Neuronal stem cell (in vitro differentiated cells): ENCODE measurements around the gene MASTL. TPM values are rescaled to one million over a fixed set of nuclear protein-coding genes. Genes with fewer than 3 reads are reported as not detected.

Experiments
- DNase-seq: peaks from one replicate; pipeline ENCODE4 v3.0.0-alpha.2; 2013; ENCODE audit warnings: low spot score
- H2AFZ ChIP-seq: one replicate; pipeline ENCODE4 v1.6.1; 2013; ENCODE audit warnings: mild to moderate bottlenecking, low read length, inconsistent platforms
- H2AK5ac ChIP-seq: 2 replicates; pipeline ENCODE4 v1.6.1; 2013; ENCODE audit warnings: low read depth, mild to moderate bottlenecking, inconsistent platforms, low read length, moderate library complexity, mixed read lengths
- H2BK120ac ChIP-seq: 2 replicates; pipeline ENCODE4 v1.6.1; 2013; ENCODE audit warnings: low read depth, mild to moderate bottlenecking, inconsistent platforms, low read length, moderate library complexity, mixed read lengths
- H2BK12ac ChIP-seq: one replicate; pipeline ENCODE4 v1.6.1; 2013; ENCODE audit warnings: low read length, inconsistent platforms
- H2BK15ac ChIP-seq: 2 replicates; pipeline ENCODE4 v1.6.1; 2013; ENCODE audit warnings: mild to moderate bottlenecking, low read length, inconsistent platforms, mixed read lengths
- H2BK5ac ChIP-seq: one replicate; pipeline ENCODE4 v1.6.1; 2013; ENCODE audit warnings: inconsistent platforms, mild to moderate bottlenecking, low read length, moderate library complexity
- H3K14ac ChIP-seq: one replicate; pipeline ENCODE4 v1.6.1; 2013; ENCODE audit warnings: low read length, inconsistent platforms
- H3K18ac ChIP-seq: 2 replicates; pipeline ENCODE4 v1.6.1; 2013; ENCODE audit warnings: low read length, inconsistent platforms
- H3K23ac ChIP-seq: 2 replicates; pipeline ENCODE4 v1.6.1; 2013; ENCODE audit warnings: low read depth, mild to moderate bottlenecking, mixed read lengths, low read length, inconsistent platforms; ENCODE audit not compliant: poor library complexity
- H3K27ac ChIP-seq: replicated peaks from 3 replicates; pipeline ENCODE4 v1.5.1; 2013; ENCODE audit warnings: low read length, inconsistent platforms
- H3K27me3 ChIP-seq, 3 experiments: 2 replicates each; pipeline ENCODE4 v1.6.1; 2013; ENCODE audit warnings: low read length in 3 of 3, mild to moderate bottlenecking in 2 of 3, inconsistent platforms in 1 of 3, low read depth in 1 of 3, mixed read lengths in 1 of 3, moderate library complexity in 1 of 3; ENCODE audit not compliant: control insufficient read depth in 3 of 3, insufficient read depth in 3 of 3
- H3K36me3 ChIP-seq, 2 donors: replicated peaks in 1 of 2; 2 replicates each; pipeline ENCODE4 v1.6.1; 2013; ENCODE audit warnings: low read length in 2 of 2; ENCODE audit not compliant: control insufficient read depth in 2 of 2, insufficient read depth in 2 of 2
- H3K4ac ChIP-seq: 2 replicates; pipeline ENCODE4 v1.6.1; 2013; ENCODE audit warnings: inconsistent platforms, mild to moderate bottlenecking, low read length, moderate library complexity
- H3K4me1 ChIP-seq, 2 donors: 1 replicate in 1 of 2; 2 replicates in 1 of 2; pipeline ENCODE4 v1.6.1; 2013; ENCODE audit warnings: low read length in 2 of 2, low read depth in 1 of 2; ENCODE audit not compliant: control insufficient read depth in 2 of 2, insufficient read depth in 1 of 2
- H3K4me2 ChIP-seq: one replicate; pipeline ENCODE4 v1.6.1; 2013; ENCODE audit warnings: mild to moderate bottlenecking, low read length, inconsistent platforms; ENCODE audit not compliant: insufficient read depth, poor library complexity, severe bottlenecking
- H3K4me3 ChIP-seq, 2 donors: 2 replicates each; pipeline ENCODE4 v1.5.1; 2013; ENCODE audit warnings: low read length in 2 of 2, mild to moderate bottlenecking in 2 of 2, inconsistent platforms in 1 of 2, moderate library complexity in 1 of 2
- H3K79me1 ChIP-seq: one replicate; pipeline ENCODE4 v1.6.1; 2013; ENCODE audit warnings: low read depth, mild to moderate bottlenecking, inconsistent platforms, low read length, moderate library complexity
- H3K9ac ChIP-seq: one replicate; pipeline ENCODE4 v1.6.1; 2013; ENCODE audit warnings: mild to moderate bottlenecking, low read depth, low read length, inconsistent platforms; ENCODE audit not compliant: poor library complexity
- H3K9me3 ChIP-seq, 2 donors: replicated peaks in 1 of 2; 2 replicates each; pipeline versions ENCODE3 to v1.6.1; 2013; ENCODE audit warnings: low read length in 2 of 2, mild to moderate bottlenecking in 2 of 2, inconsistent platforms in 1 of 2, low read depth in 1 of 2, mixed read lengths in 1 of 2, moderate library complexity in 1 of 2; ENCODE audit not compliant: control insufficient read depth in 2 of 2, insufficient read depth in 1 of 2
- H4K8ac ChIP-seq: one replicate; pipeline ENCODE4 v1.6.1; 2013; ENCODE audit warnings: low read depth, mild to moderate bottlenecking, inconsistent platforms, low read length, moderate library complexity
- H4K91ac ChIP-seq: one replicate; pipeline ENCODE4 v1.6.1; 2013; ENCODE audit warnings: low read length, low read depth, mild to moderate bottlenecking, inconsistent platforms; ENCODE audit not compliant: poor library complexity
- WGBS, 2 donors: extraction: QIAGEN DNeasy Blood & Tissue Kit; methylation state at CpG; one replicate each; pipeline ENCODE4 v1.1.7; 2013; ENCODE audit warnings: missing lambda C conversion rate in 2 of 2, mixed read lengths in 1 of 2; ENCODE audit not compliant: insufficient read length in 2 of 2, insufficient replicate concordance in 1 of 2; ENCODE audit errors: extremely low coverage in 2 of 2; 5-methylcytosine and 5-hydroxymethylcytosine counted together
- polyA plus RNA-seq, 2 experiments: library from polyadenylated mRNA; stranded (reverse); fragments of 200-250 nt; gene quantifications; one replicate each; pipeline ENCODE4 v1.2.3, GENCODE V29; 2013

MASTL gene
- 41.0 TPM for polyA plus RNA-seq (2013, experiment 1 of 2)
- 42.4 TPM for polyA plus RNA-seq (2013, experiment 2 of 2)

- Histone ChIP-seq H2AFZ (peak within 1 kb of the TSS; percentile 87), H2AK5ac (peak within 1 kb of the TSS; percentile 20), H3K4me2 (peak within 1 kb of the TSS; percentile 77), H2BK12ac (no peak within 1 kb of the TSS), H3K9me3 (peaks cover 0 to 4% of the 10 kb centered on the region in 2 donors), H2BK120ac (no peak within 1 kb of the TSS), H3K4me1 (peaks cover 3 to 12% of the 10 kb centered on the region in 2 donors), H3K36me3 (peaks cover 12 to 47% of the 10 kb centered on the region in 2 donors), H4K91ac (no peak within 1 kb of the TSS), H3K23ac (peak within 1 kb of the TSS; percentile 19), H3K79me1 (peaks cover 10% of the 10 kb centered on the region), H4K8ac (no peak within 1 kb of the TSS), H3K18ac (peak within 1 kb of the TSS; percentile 95), H3K9ac (peak within 1 kb of the TSS; percentile 81), H3K27me3 (no peaks in the 10 kb centered on the region), H3K14ac (no peak within 1 kb of the TSS), H2BK5ac (no peak within 1 kb of the TSS), H2BK15ac (no peak within 1 kb of the TSS), H3K4me3 (peak within 1 kb of the TSS; percentile 94 to 99), H3K27ac (peak within 1 kb of the TSS; percentile 84), H3K4ac (no peak within 1 kb of the TSS)
- WGBS, 2 donors = no CpG with 5 or more reads among the region's 55 CpGs
- peak; percentile 91 for DNase-seq
Observed at GRCh38 chr10:27155066-27155754, at the start of gene MASTL. TSS of gene MASTL (plus strand) at chr10:27155352. CDS start at chr10:27155427, 75 bp downstream.

GRCh38 chr10:27108165-27108564, 47.0 kb upstream of the MASTL start:
- Histone ChIP-seq H3K23ac (no peak overlapping the region), H3K27ac (no peak overlapping the region), H3K18ac (no peak overlapping the region), H3K4me1 (no peaks in the 10 kb centered on the region), H3K4me3 (no peak overlapping the region), H2BK12ac (no peak overlapping the region), H2AK5ac (no peak overlapping the region), H2BK5ac (no peak overlapping the region), H2BK120ac (no peak overlapping the region), H3K79me1 (no peaks in the 10 kb centered on the region), H3K4me2 (no peak overlapping the region), H3K4ac (no peak overlapping the region), H3K27me3 (no peaks in the 10 kb centered on the region), H2BK15ac (no peak overlapping the region), H3K9ac (no peak overlapping the region), H4K91ac (no peak overlapping the region), H3K36me3 (peaks cover 15 to 75% of the 10 kb centered on the region in 2 donors), H2AFZ (no peak overlapping the region), H4K8ac (no peak overlapping the region), H3K14ac (no peak overlapping the region), H3K9me3 (peaks cover 0 to 7% of the 10 kb centered on the region in 2 donors)
- no peak for DNase-seq
- WGBS, 2 donors = no CpG with 5 or more reads among the region's 3 CpGs

GRCh38 chr10:27134371-27134770, 20.8 kb upstream of the MASTL start:
- Histone ChIP-seq H3K27ac (no peak overlapping the region), H3K23ac (no peak overlapping the region), H3K18ac (no peak overlapping the region), H4K91ac (no peak overlapping the region), H3K27me3 (no peaks in the 10 kb centered on the region), H3K9ac (no peak overlapping the region), H2BK15ac (no peak overlapping the region), H3K4me2 (no peak overlapping the region), H3K14ac (no peak overlapping the region), H2AK5ac (no peak overlapping the region), H4K8ac (no peak overlapping the region), H3K36me3 (peaks cover 16 to 100% of the 10 kb centered on the region in 2 donors), H2BK12ac (no peak overlapping the region), H3K79me1 (no peaks in the 10 kb centered on the region), H2BK120ac (no peak overlapping the region), H2BK5ac (no peak overlapping the region), H3K4ac (no peak overlapping the region), H3K4me1 (no peaks in the 10 kb centered on the region), H3K9me3 (no peaks in the 10 kb centered on the region), H3K4me3 (no peak overlapping the region), H2AFZ (no peak overlapping the region)
- no peak for DNase-seq
- no CpG with 5 or more reads among the region's 3 CpGs for WGBS, 2 donors

- WGBS, 2 donors = no CpG with 5 or more reads among the region's 3 CpGs
- Histone ChIP-seq H3K4me2 (no peak overlapping the region), H3K27me3 (no peaks in the 10 kb centered on the region), H3K79me1 (no peaks in the 10 kb centered on the region), H3K18ac (no peak overlapping the region), H2AFZ (no peak overlapping the region), H4K91ac (no peak overlapping the region), H3K4me3 (no peak overlapping the region), H2AK5ac (no peak overlapping the region), H2BK5ac (no peak overlapping the region), H3K23ac (no peak overlapping the region), H3K4ac (no peak overlapping the region), H2BK12ac (no peak overlapping the region), H3K27ac (no peak overlapping the region), H3K9ac (no peak overlapping the region), H3K9me3 (no peaks in the 10 kb centered on the region), H3K4me1 (no peaks in the 10 kb centered on the region), H3K14ac (no peak overlapping the region), H3K36me3 (peaks cover 14 to 99% of the 10 kb centered on the region in 2 donors), H2BK120ac (no peak overlapping the region), H4K8ac (no peak overlapping the region), H2BK15ac (no peak overlapping the region)
- no peak for DNase-seq
Observed at GRCh38 chr10:27138277-27138676, 16.9 kb upstream of the MASTL start.
